Mucosa of descending colon (tissue), 3 donors: Measurements from ENCODE around the gene SPTSSA. TPM values are rescaled to one million over a fixed set of nuclear protein-coding genes. Genes with fewer than 3 reads are reported as not detected.
"Not testable (repeated sequence)": the region's sequence is repeated elsewhere in the genome, so short reads cannot be mapped to it uniquely, and the experiment has no call there.

Experiments
- ATAC-seq: fragments of 200-7000 bp; cut with Tn5 transposase; one replicate; pipeline ENCODE4 v1.9.1; 2020; ENCODE audit warnings: mild to moderate bottlenecking, moderate library complexity
- DNase-seq, 3 donors: peaks; one replicate each; pipeline ENCODE4 v3.0.0-alpha.2; 2020
- H3K36me3 ChIP-seq: fragments of 200-600 bp; one replicate; pipeline ENCODE4 v1.8.0; 2021; ENCODE audit warnings: low read depth, mild to moderate bottlenecking
- H3K4me1 ChIP-seq: fragments of 200-600 bp; one replicate; pipeline ENCODE4 v1.8.0; 2021; ENCODE audit warnings: low read depth, mild to moderate bottlenecking
- H3K4me3 ChIP-seq: fragments of 200-600 bp; one replicate; pipeline ENCODE4 v1.8.0; 2021; ENCODE audit warnings: mild to moderate bottlenecking
- H3K9me3 ChIP-seq: fragments of 200-600 bp; one replicate; pipeline ENCODE4 v1.8.0; 2021; ENCODE audit warnings: mild to moderate bottlenecking
- CTCF ChIP-seq: fragments of 200-600 bp; IDR thresholded peaks from one replicate; pipeline ENCODE4 v1.8.0; 2022; ENCODE audit warnings: antibody characterized with exemption, mild to moderate bottlenecking
- intact Hi-C, 2 donors: fragments of 100-400 bp; cut with DNase I in 1 of 2; cut with micrococcal nuclease in 1 of 2; formaldehyde crosslinking; loops; one replicate each; pipeline versions ENCODE4 v1.11.0 to v1.11.1; 2022; cut with DNase I, micrococcal nuclease
- total RNA-seq, 3 donors: library from RNA; stranded (reverse); fragmentation: NEBNext Ultra II Directional in 2 of 3; extraction: Animal tissue kit (Norgen Biotek cat#: 25700) in 2 of 3; gene quantifications; one replicate each; pipeline versions ENCODE4 v1.2.1 to v1.2.4, GENCODE V29; 2021 to 2023
- donor health status: DM: no; HTN: no; CAD: no; lungs with moderate emphysema.
- donor health status: DM: no; HTN: no; CAD: no.
- donor health status: DM: no; HTN: yes; CAD: no.

Gene SPTSSA
- total RNA-seq, 3 donors from 2014 or later: 39.0 to 63.9 (median 44.2) TPM

GRCh38 chr14:34436118-34436905 is 25.7 kb downstream of the SPTSSA start:
- H3K9me3 ChIP-seq: no peaks in the 10 kb centered on the region
- peak; percentile 89 for ATAC-seq
- H3K4me3 ChIP-seq: no peak overlapping the region

GRCh38 chr14:34433957-34434356 is 28.1 kb downstream of the SPTSSA start:
- intact Hi-C loops: loop anchor here in 1 of 2 donors (10.0 kb wide), 1 partner anchor 59 kb away; no protein-coding TSS in a partner anchor
- H3K9me3 ChIP-seq: no peaks in the 10 kb centered on the region
- no peaks in the 10 kb centered on the region for H3K36me3 ChIP-seq
- no peak overlapping the region for H3K4me3 ChIP-seq
- no peak for TF ChIP-seq CTCF
- DNase-seq (no peak), ATAC-seq (no peak)
- H3K4me1 ChIP-seq: peaks cover 15% of the 10 kb centered on the region

More at GRCh38 chr14:34436118-34436905, 25.7 kb downstream of the SPTSSA start:
- TF ChIP-seq CTCF: no peak
- intact Hi-C loops: loop anchor here in 1 of 2 donors (10.0 kb wide), 1 partner anchor 62 kb away; no protein-coding TSS in a partner anchor
- Histone ChIP-seq H3K4me1 (peaks cover 15% of the 10 kb centered on the region), H3K36me3 (no peaks in the 10 kb centered on the region)
- DNase-seq: peak in 1 of 3 donors; percentile 31

- H3K9me3 ChIP-seq, intact Hi-C loops, ATAC-seq, H3K36me3 ChIP-seq, DNase-seq, H3K4me3 ChIP-seq, H3K4me1 ChIP-seq: not testable (repeated sequence)
Measured at GRCh38 chr14:34428102-34428466, 34.0 kb downstream of the SPTSSA start.

GRCh38 chr14:34426313-34427295 is 35.4 kb downstream of the SPTSSA start:
- Histone ChIP-seq H3K4me3 (no peak overlapping the region), H3K36me3 (no peaks in the 10 kb centered on the region), H3K9me3 (no peaks in the 10 kb centered on the region), H3K4me1 (peaks cover 8% of the 10 kb centered on the region)
- intact Hi-C loops: no loop called here
- TF ChIP-seq CTCF: no peak
- peak; percentile 66 to 84 (median 68) for DNase-seq
- peak; percentile 93 for ATAC-seq

GRCh38 chr14:34425095-34425851 is 36.8 kb downstream of the SPTSSA start:
- peaks cover 13% of the 10 kb centered on the region for H3K9me3 ChIP-seq
- no peaks in the 10 kb centered on the region for H3K36me3 ChIP-seq
- ATAC-seq: peak; percentile 33
- DNase-seq: no peak
- no peak for TF ChIP-seq CTCF
- intact Hi-C loops: no loop called here
- H3K4me1 ChIP-seq: peaks cover 8% of the 10 kb centered on the region
- H3K4me3 ChIP-seq: no peak overlapping the region
